H1 (cell line): ENCODE measurements around the gene CST6. TPM values are rescaled to one million over a fixed set of nuclear protein-coding genes. Genes with fewer than 3 reads are reported as not detected.

ENCODE experiments used
- CTCF ChIA-PET: fragments of 300-600 bp; sonication (Branson Sonifier 250); formaldehyde crosslinking; loops from one replicate; lab custom pipeline; 2021; ENCODE audit not compliant: partially characterized antibody; lab: Charles Lee
- POLR2A ChIA-PET: fragments of 300-600 bp; sonication (Branson Sonifier 250); formaldehyde crosslinking; loops from one replicate; lab custom pipeline; 2021; ENCODE audit warnings: inconsistent platforms; ENCODE audit not compliant: partially characterized antibody; lab: Charles Lee
- DNase-seq, 2 experiments: peaks; one replicate each; pipeline versions ENCODE4 v3.0.0 to v3.0.0-alpha.2; 2010 to 2022; ENCODE audit warnings: low spot score in 2 of 2, low read depth in 1 of 2, mixed read lengths in 1 of 2
- FAIRE-seq: peaks from 2 replicates; lab custom pipeline; 2011; peaks lifted over from hg19 to GRCh38; lab: Jason Lieb, UNC
- H2AFZ ChIP-seq: 2 replicates; pipeline ENCODE4 v1.8.1; 2012; ENCODE audit warnings: low read length, inconsistent platforms
- H2AK5ac ChIP-seq: 2 replicates; pipeline ENCODE4 v1.6.1; 2013; ENCODE audit warnings: low read depth, low read length
- H2BK120ac ChIP-seq: replicated peaks from 2 replicates; pipeline ENCODE3; 2013; ENCODE audit warnings: low read depth, low read length, inconsistent platforms
- H2BK12ac ChIP-seq: 2 replicates; pipeline ENCODE4 v1.6.1; 2013; ENCODE audit warnings: low read depth, low read length
- H2BK15ac ChIP-seq: 2 replicates; pipeline ENCODE4 v1.6.1; 2013; ENCODE audit warnings: low read length
- H2BK20ac ChIP-seq: 2 replicates; pipeline ENCODE4 v1.6.1; 2013; ENCODE audit warnings: low read length
- H2BK5ac ChIP-seq: 2 replicates; pipeline ENCODE4 v1.6.1; 2013; ENCODE audit warnings: low read depth, low read length
- H3K14ac ChIP-seq: 2 replicates; pipeline ENCODE4 v1.6.1; 2013; ENCODE audit warnings: inconsistent platforms; ENCODE audit not compliant: insufficient read length
- H3K18ac ChIP-seq: 2 replicates; pipeline ENCODE4 v1.6.1; 2013; ENCODE audit warnings: low read length; ENCODE audit errors: extremely low read depth
- H3K23ac ChIP-seq: 2 replicates; pipeline ENCODE4 v1.6.1; 2013; ENCODE audit warnings: inconsistent platforms; ENCODE audit not compliant: insufficient read length
- H3K23me2 ChIP-seq: 2 replicates; pipeline ENCODE4 v1.6.1; 2013; ENCODE audit warnings: low read depth, low read length
- H3K27ac ChIP-seq: 2 replicates; pipeline ENCODE4 v1.6.1; 2011; ENCODE audit warnings: low read depth, low read length, inconsistent platforms
- H3K27me3 ChIP-seq, 4 experiments: replicated peaks in 1 of 4; 1 replicate in 1 of 4; 2 replicates in 3 of 4; pipeline versions ENCODE4 v1.6.1 to v1.8.1; 2011 to 2013; ENCODE audit warnings: low read length in 3 of 4, mild to moderate bottlenecking in 3 of 4, inconsistent platforms in 2 of 4, mixed read lengths in 2 of 4, moderate library complexity in 1 of 4; ENCODE audit not compliant: control insufficient read depth in 3 of 4, insufficient read depth in 3 of 4; ENCODE audit errors: extremely low read depth in 1 of 4
- H3K36me3 ChIP-seq, 4 experiments: 2 replicates each; pipeline versions ENCODE4 v1.6.1 to v1.8.1; 2011 to 2013; ENCODE audit warnings: mild to moderate bottlenecking in 4 of 4, low read length in 3 of 4, moderate library complexity in 2 of 4, control low read depth in 1 of 4, inconsistent platforms in 1 of 4; ENCODE audit not compliant: insufficient read depth in 4 of 4, control insufficient read depth in 2 of 4
- H3K4ac ChIP-seq: replicated peaks from 2 replicates; pipeline ENCODE3; 2013; ENCODE audit warnings: low read length, low read depth, mixed read lengths, inconsistent platforms; ENCODE audit not compliant: insufficient read length
- H3K4me1 ChIP-seq, 4 experiments: replicated peaks in 1 of 4; 1 replicate in 1 of 4; 2 replicates in 3 of 4; pipeline versions ENCODE4 v1.6.1 to v1.8.1; 2011 to 2013; ENCODE audit warnings: low read length in 3 of 4, inconsistent platforms in 2 of 4, mixed read lengths in 1 of 4; ENCODE audit not compliant: insufficient read depth in 4 of 4, control insufficient read depth in 3 of 4
- H3K4me2 ChIP-seq, 2 experiments: 2 replicates each; pipeline versions ENCODE4 v1.6.1 to v1.8.1; 2011 to 2013; ENCODE audit warnings: low read depth in 2 of 2, low read length in 2 of 2, control low read depth in 1 of 2, inconsistent platforms in 1 of 2, mild to moderate bottlenecking in 1 of 2; ENCODE audit not compliant: insufficient read depth in 1 of 2
- H3K4me3 ChIP-seq, 4 experiments: fragments of 200-600, 300-600 bp in 1 of 4; sonication (generic), shearing (Covaris generic), sonication (Bioruptor Twin) in 1 of 4; 2 replicates each; pipeline versions ENCODE4 v1.5.1 to v1.8.1; 2011 to 2016; ENCODE audit warnings: low read length in 4 of 4, low read depth in 3 of 4, control low read depth in 2 of 4, inconsistent platforms in 2 of 4, mild to moderate bottlenecking in 2 of 4, mixed read lengths in 1 of 4, moderate library complexity in 1 of 4; ENCODE audit not compliant: insufficient read depth in 2 of 4; ENCODE audit errors: extremely low read depth in 1 of 4
- H3K56ac ChIP-seq: replicated peaks from 2 replicates; pipeline ENCODE3; 2013; ENCODE audit warnings: low read depth, mild to moderate bottlenecking, mixed read lengths, low read length, inconsistent platforms; ENCODE audit not compliant: insufficient read length
- H3K79me1 ChIP-seq: 2 replicates; pipeline ENCODE4 v1.6.1; 2013; ENCODE audit warnings: low read depth, low read length, control low read depth
- H3K79me2 ChIP-seq, 2 experiments: 2 replicates each; pipeline versions ENCODE4 v1.6.1 to v1.8.1; 2012 to 2013; ENCODE audit warnings: low read length in 2 of 2, mild to moderate bottlenecking in 2 of 2, inconsistent platforms in 1 of 2; ENCODE audit not compliant: insufficient read depth in 2 of 2, control insufficient read depth in 1 of 2
- H3K9ac ChIP-seq, 4 experiments: replicated peaks in 1 of 4; 1 replicate in 1 of 4; 2 replicates in 3 of 4; pipeline versions ENCODE4 v1.6.1 to v1.8.1; 2011 to 2013; ENCODE audit warnings: low read depth in 3 of 4, low read length in 3 of 4, control low read depth in 2 of 4, mild to moderate bottlenecking in 2 of 4, moderate library complexity in 2 of 4, inconsistent platforms in 1 of 4; ENCODE audit errors: extremely low read depth in 1 of 4
- H3K9me3 ChIP-seq, 2 experiments: 2 replicates each; pipeline versions ENCODE4 v1.6.1 to v1.8.1; 2012 to 2013; ENCODE audit warnings: mild to moderate bottlenecking in 2 of 2, moderate library complexity in 2 of 2, control low read depth in 1 of 2, inconsistent platforms in 1 of 2, low read depth in 1 of 2, low read length in 1 of 2, mixed read lengths in 1 of 2; ENCODE audit not compliant: insufficient read depth in 2 of 2
- H4K20me1 ChIP-seq, 2 experiments: replicated peaks in 1 of 2; 2 replicates each; pipeline versions ENCODE3 to v1.8.1; 2011 to 2013; ENCODE audit warnings: inconsistent platforms in 2 of 2, low read length in 2 of 2, mild to moderate bottlenecking in 1 of 2; ENCODE audit not compliant: insufficient read depth in 2 of 2, control insufficient read depth in 1 of 2
- H4K5ac ChIP-seq: 2 replicates; pipeline ENCODE4 v1.6.1; 2013; ENCODE audit warnings: low read length, low read depth, mixed read lengths, inconsistent platforms; ENCODE audit not compliant: insufficient read length
- H4K8ac ChIP-seq: 2 replicates; pipeline ENCODE4 v1.8.0; 2013; ENCODE audit warnings: mild to moderate bottlenecking, moderate library complexity, low read length, inconsistent platforms; ENCODE audit not compliant: insufficient read depth; ENCODE audit errors: extremely low read depth
- H4K91ac ChIP-seq: replicated peaks from 2 replicates; pipeline ENCODE3; 2013; ENCODE audit warnings: low read length, mixed read lengths, inconsistent platforms; ENCODE audit not compliant: insufficient read length
- BACH1 ChIP-seq: IDR thresholded peaks from 2 replicates; pipeline ENCODE4 v1.6.1; 2012; ENCODE audit warnings: low read length, improper control_type of control experiment
- NANOG ChIP-seq: IDR thresholded peaks from 2 replicates; pipeline ENCODE4 v1.6.1; 2011; ENCODE audit warnings: low read length, low read depth, mild to moderate bottlenecking, inconsistent platforms; ENCODE audit not compliant: insufficient read depth, poor library complexity, severe bottlenecking
- PHF8 ChIP-seq: fragments of 200-600 bp; sonication (generic); conservative IDR thresholded peaks from 2 replicates; pipeline ENCODE4 v1.7.1; 2012; ENCODE audit warnings: low read depth, mild to moderate bottlenecking, inconsistent platforms, low read length, moderate library complexity
- POLR2AphosphoS5 ChIP-seq: IDR thresholded peaks from 2 replicates; pipeline ENCODE4 v1.6.1; 2011; ENCODE audit warnings: low read depth, low read length
- WGBS, 2 experiments: shearing (Covaris generic) in 1 of 2; methylation state at CpG; one replicate each; pipeline versions ENCODE4 v1.1.6 to v1.1.7; 2013 to 2015; ENCODE audit warnings: low lambda C conversion rate in 2 of 2, mixed read lengths in 2 of 2, inconsistent platforms in 1 of 2, low coverage in 1 of 2, missing lambda C conversion rate in 1 of 2; ENCODE audit not compliant: insufficient replicate concordance in 2 of 2, insufficient coverage in 1 of 2, insufficient read length in 1 of 2; ENCODE audit errors: extremely low coverage in 1 of 2, missing lambda C conversion rate in 1 of 2; 5-methylcytosine and 5-hydroxymethylcytosine counted together
- polyA plus RNA-seq, 7 experiments: library from polyadenylated mRNA; depleted of rRNA in 3 of 7; stranded (reverse) in 5 of 7; unstranded in 2 of 7; fragments of >200 nt in 5 of 7; fragments of 200-250 nt in 2 of 7; gene quantifications; 1 replicate in 5 of 7; 2 replicates in 1 of 7; 4 replicates in 1 of 7; pipeline versions ENCODE4 v1.2.1 to v1.2.3, GENCODE V29; 2011 to 2013; ENCODE audit warnings: missing spikeins in 2 of 7, mixed read lengths in 2 of 7
- total RNA-seq: library from RNA; stranded (reverse); fragmentation: NEBNext Ultra II Directional; extraction: Animal tissue kit (Norgen Biotek cat#: 25700); gene quantifications from 2 replicates; pipeline ENCODE4 v1.2.1, GENCODE V29; 2021
- TF ChIP-seq, protein P1 (sequence below): IDR thresholded peaks from 2 replicates; pipeline ENCODE4 v1.6.1; 2011; ENCODE audit warnings: low read depth, mild to moderate bottlenecking, low read length; ENCODE audit not compliant: insufficient read depth
- TF ChIP-seq, protein P2 (sequence below), 3 experiments: IDR thresholded peaks; 1 replicate in 2 of 3; 2 replicates in 1 of 3; pipeline versions ENCODE4 v1.5.1 to v1.6.1; 2011; ENCODE audit warnings: low read length in 3 of 3, mild to moderate bottlenecking in 3 of 3, inconsistent platforms in 2 of 3, low read depth in 1 of 3, moderate library complexity in 1 of 3; ENCODE audit not compliant: insufficient read depth in 1 of 3; ENCODE audit errors: control extremely low read depth in 1 of 3

Gene CST6
- total and polyA plus RNA-seq, 2 of the 8 experiments (the other 6 are each of a cell fraction or from before 2014, with no cell fraction given), result 1.6 to 7.6 TPM

GRCh38 chr11:66002648-66003225, 9.1 kb upstream of the CST6 start:
- Histone ChIP-seq H3K79me1 (peaks cover 8% of the 10 kb centered on the region), H3K79me2 (peaks cover 0 to 25% of the 10 kb centered on the region in 2 experiments; a peak in 2 of 4 replicates), H2AFZ (no peak overlapping the region), H3K23ac (no peak overlapping the region), H3K14ac (no peak overlapping the region), H3K18ac (no peak overlapping the region; the same call in 1 of the 2 replicates), H3K9me3 (no peaks in the 10 kb centered on the region), H3K36me3 (peaks cover 16 to 37% (median 26%) of the 10 kb centered on the region in 4 experiments), H3K9ac (peak overlapping the region; percentile 46 to 82 (median 64)), H3K27me3 (no peaks in the 10 kb centered on the region), H2BK20ac (no peak overlapping the region), H4K5ac (peak overlapping the region; percentile 22), H2BK12ac (no peak overlapping the region), H3K4me1 (peaks cover 0 to 16% (median 6%) of the 10 kb centered on the region in 4 experiments; a peak in 5 of 7 replicates), H2BK120ac (no peak overlapping the region), H4K8ac (peak overlapping the region; percentile 6; the same call in 1 of the 2 replicates), H4K91ac (no peak overlapping the region), H3K23me2 (peaks cover 2% of the 10 kb centered on the region; the same call in 1 of the 2 replicates), H3K56ac (peak overlapping the region; percentile 49), H2BK5ac (peak overlapping the region; percentile 76; the same call in 1 of the 2 replicates), H2BK15ac (peak overlapping the region; percentile 99; the same call in 1 of the 2 replicates), H3K4me2 (peak overlapping the region; percentile 75 to 83), H3K4me3 (peak overlapping the region; percentile 67 to 99 (median 94)), H4K20me1 (peaks cover 6 to 11% of the 10 kb centered on the region in 2 experiments), H3K27ac (peak overlapping the region; percentile 87; the same call in 1 of the 2 replicates), H2AK5ac (no peak overlapping the region), H3K4ac (no peak overlapping the region)
- WGBS, 2 experiments, result 1% methylated on average over 17 of the region's 40 CpGs; no CpG with 5 or more reads in 1 of the 2 experiments
- ChIA-PET CTCF (interaction anchor here (1.0 to 1.9 kb wide), 8 partner anchors 11 to 143 kb away, joined by 4 to 5 read pairs (median 4); partner anchors contain the start of genes CCDC85B, FIBP and MUS81), POLR2A (interaction anchor here (0.5 to 1.8 kb wide), 18 partner anchors 10 to 370 kb away, joined by 3 to 15 read pairs (median 4); partner anchors contain the start of genes CST6, FIBP, MUS81 and SF3B2)
- FAIRE-seq, result no peak
- TF ChIP-seq, protein P1, sequence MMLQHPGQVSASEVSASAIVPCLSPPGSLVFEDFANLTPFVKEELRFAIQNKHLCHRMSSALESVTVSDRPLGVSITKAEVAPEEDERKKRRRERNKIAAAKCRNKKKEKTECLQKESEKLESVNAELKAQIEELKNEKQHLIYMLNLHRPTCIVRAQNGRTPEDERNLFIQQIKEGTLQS, result no peak
- 0 out of 2 replicates have a peak, but pooled peaks have one; percentile 10 for TF ChIP-seq POLR2AphosphoS5
- TF ChIP-seq NANOG, result no peak
- TF ChIP-seq BACH1, result 0 out of 2 replicates have a peak, but pooled peaks have one; percentile 4
- TF ChIP-seq, protein P2, sequence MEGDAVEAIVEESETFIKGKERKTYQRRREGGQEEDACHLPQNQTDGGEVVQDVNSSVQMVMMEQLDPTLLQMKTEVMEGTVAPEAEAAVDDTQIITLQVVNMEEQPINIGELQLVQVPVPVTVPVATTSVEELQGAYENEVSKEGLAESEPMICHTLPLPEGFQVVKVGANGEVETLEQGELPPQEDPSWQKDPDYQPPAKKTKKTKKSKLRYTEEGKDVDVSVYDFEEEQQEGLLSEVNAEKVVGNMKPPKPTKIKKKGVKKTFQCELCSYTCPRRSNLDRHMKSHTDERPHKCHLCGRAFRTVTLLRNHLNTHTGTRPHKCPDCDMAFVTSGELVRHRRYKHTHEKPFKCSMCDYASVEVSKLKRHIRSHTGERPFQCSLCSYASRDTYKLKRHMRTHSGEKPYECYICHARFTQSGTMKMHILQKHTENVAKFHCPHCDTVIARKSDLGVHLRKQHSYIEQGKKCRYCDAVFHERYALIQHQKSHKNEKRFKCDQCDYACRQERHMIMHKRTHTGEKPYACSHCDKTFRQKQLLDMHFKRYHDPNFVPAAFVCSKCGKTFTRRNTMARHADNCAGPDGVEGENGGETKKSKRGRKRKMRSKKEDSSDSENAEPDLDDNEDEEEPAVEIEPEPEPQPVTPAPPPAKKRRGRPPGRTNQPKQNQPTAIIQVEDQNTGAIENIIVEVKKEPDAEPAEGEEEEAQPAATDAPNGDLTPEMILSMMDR (IDR thresholded peaks at IDR 0.05; ENCODE audit: control extremely low read depth in 1 of 3, insufficient read depth in 1 of 3, low read depth in 1 of 3, low read length in 3 of 3), result peak in 2 of 3 experiments; percentile 6 to 8; a peak in 2 of 4 replicates
- peak; percentile 16; the same call in 1 of the 2 replicates for TF ChIP-seq PHF8
- DNase-seq, result no peak
